Kasumi-1 (cell line): ENCODE data around the gene TPGS2.
A peak's percentile ranks its signal among the peaks of the same experiment; 100 is the strongest.
"Not testable (repeated sequence)": the region's sequence is repeated elsewhere in the genome, so short reads cannot be mapped to it uniquely, and the experiment has no call there.

ENCODE experiments used
- DNase-seq, 2 experiments: peaks; one replicate each; lab custom pipeline; 2025; lab: John Stamatoyannopoulos, UW

The TPGS2 gene

DNA sequence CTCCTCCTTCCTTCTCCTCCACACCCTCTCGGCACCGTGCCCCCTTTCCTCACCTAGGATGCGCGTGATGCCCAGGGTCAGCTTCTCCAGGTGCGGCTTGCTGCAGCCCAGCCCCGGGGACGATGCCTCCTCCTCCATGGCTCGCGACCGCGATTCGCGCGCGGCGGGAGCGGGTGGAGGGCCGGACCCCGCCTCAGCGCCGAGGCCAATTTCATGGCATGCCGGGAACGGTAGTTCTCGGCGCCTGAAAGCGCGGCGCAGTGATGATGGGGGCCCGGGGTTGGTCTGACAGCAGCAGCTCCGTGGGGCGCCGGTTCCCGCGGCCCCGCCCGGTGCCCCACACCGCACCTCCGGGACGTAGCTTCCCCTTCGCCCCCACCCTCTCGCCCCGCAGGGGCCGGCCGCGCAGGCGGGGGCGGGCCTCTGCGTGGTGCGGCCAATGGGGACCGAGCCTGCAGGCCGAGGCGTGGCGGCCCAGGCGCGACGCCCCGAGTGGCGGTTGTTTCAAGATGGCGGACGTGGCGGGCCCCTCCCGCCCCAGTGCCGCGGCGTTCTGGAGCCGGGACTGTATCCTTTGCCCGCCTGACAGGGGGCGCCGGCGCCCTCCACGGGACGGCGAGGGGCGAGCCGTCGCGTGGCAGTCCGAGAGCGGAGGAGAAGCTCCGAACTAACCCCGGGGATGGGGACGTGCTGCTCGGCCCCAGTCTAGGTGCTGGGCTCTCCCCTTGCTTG is at the start of gene TPGS2, which contains the start of gene KIAA1328:
Gene TPGS2, minus strand, starts transcription at position 373 of the 732 bp plus-strand sequence. Its CDS starts 235 bp downstream, at position 138.
Gene KIAA1328, plus strand, starts transcription at position 498 of the 732 bp plus-strand sequence. Its CDS starts 12 bp downstream, at position 510.
- DNase-seq: peak; percentile 82 to 87

GRCh38 chr18:36873826-36874225 is 45.0 kb upstream of the TPGS2 start:
- DNase-seq: not testable (repeated sequence)

DNA sequence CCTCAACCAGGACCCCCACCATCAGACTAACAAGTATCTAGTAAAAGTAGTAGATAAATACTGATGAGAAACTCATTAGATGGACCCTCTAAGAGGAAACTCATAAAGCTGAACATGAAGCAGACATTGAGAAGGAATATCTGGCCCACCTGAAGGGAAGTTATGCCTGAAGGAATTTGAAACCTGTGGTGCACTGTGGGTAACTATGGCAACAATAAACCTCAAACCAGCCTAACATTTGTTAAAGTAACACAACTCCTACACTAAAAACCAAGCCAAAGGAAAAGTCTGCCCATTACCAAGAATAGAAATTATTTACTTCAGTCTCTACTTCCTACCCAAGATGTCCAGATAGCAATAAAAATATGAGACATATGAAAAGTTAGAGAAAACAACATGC is 43.5 kb upstream of the TPGS2 start:
- DNase-seq: no peak

- DNase-seq: no peak
Measured at GRCh38 chr18:36871801-36872200, 43.0 kb upstream of the TPGS2 start.

- no peak for DNase-seq
Measured at GRCh38 chr18:36867056-36867455, 38.3 kb upstream of the TPGS2 start.

- no peak for DNase-seq
Measured at GRCh38 chr18:36862182-36862581, 33.4 kb upstream of the TPGS2 start.

GRCh38 chr18:36856815-36857214 is 28.0 kb upstream of the TPGS2 start:
- DNase-seq: no peak

DNA sequence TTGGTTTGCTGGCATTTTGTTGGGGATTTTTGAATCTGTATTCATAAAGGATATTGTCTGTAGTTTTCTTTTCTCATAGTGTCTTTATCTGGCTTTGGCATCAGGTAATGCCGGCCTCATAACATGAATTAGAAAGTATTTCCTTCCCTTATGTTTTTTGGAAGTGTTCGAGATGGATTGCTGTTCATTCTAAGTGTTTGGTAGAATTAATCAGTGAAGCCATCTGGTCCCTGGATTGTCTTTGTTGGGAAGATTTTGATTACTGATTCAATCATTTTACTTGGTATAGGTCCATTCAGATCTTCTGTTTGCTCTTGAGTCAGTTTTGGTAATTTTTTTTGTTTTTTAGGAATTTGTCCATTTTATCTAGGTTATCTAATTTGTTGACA is 22.4 kb upstream of the TPGS2 start:
- no peak for DNase-seq

DNA sequence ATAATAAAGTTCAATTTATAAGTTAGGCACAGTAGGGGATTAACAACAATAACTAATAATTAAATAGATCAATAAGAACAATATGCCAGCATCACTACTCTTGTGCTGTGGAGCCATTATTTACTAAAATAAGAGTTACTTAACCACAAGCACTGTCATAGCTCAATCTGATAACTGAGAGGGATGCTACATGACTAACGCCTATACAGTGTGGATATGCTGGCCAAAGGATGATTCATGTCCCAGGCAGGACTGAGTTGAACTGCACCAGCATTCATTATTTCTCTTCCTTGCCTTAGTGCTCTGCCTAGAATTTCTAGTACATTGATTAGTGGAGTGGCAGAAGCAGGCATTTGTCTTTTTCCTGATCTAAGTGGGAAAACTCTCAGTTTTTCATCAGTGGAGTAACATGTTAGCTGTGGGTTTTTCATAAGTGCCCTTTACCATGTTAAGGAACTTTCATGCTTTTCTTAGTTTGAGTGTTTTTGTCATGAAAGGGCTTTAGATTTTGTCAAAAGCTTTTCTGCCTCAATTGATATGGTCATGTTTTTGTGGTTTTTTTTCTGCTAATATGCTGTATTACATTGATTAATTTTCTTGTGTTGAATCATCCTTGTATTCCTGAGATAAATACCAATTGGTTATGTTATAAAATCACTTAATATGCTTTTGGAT is 21.9 kb upstream of the TPGS2 start:
- no peak for DNase-seq

DNA sequence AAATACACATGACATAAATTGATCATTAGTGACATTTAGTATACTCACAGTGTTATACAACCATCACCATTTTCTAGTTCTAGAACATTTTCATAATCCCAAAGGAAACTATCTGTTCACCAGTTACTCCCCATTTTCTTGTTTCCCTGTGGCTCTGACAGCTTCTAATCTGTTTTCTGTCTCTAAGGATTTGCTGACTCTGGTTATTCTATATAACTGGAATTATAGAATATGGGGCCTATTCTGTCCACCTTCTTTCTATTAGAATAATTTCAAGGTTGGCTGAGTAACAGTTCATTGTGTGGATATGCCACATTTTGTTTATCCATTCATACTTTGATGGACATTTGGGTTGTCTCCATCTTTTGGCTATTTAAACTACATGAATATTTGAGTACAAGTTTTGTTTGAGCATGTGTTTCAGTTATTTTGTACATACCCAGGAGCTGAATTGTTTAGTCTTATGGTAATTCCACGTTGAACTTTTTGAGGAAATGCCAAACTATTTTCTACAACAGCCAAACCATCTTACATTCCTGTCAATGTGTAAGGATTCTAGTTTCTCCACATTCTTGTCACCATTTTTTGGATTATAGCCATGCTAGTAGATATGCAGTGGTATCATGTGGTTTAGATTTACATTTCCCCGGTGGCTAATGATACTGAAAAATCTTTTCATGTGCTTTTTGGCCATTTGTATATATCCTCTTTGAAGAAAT is 20.6 kb upstream of the TPGS2 start:
- no peak for DNase-seq

- no peak for DNase-seq
Measured at GRCh38 chr18:36848609-36849008, 19.8 kb upstream of the TPGS2 start.

DNA sequence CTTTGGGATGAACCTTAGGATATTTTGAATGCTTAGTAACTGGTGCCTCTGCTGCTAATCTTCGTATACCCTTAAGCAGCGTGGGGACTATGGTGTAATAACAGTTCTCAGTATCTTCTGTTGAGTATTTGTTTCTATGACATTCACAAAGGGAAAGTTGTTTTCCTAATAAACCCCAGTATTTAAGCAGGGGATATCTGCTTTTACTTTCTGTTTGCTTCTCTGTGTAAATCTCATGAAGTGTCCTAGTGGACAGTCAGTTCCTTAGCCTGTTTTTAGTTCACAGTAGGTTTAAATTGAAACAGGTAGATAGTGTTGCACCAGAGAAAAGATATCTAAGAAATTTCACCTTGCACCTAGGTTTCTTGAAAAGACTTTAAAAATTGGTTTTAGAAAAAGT is 15.0 kb upstream of the TPGS2 start:
- DNase-seq: no peak

- DNase-seq: no peak
Measured at GRCh38 chr18:36843199-36843598, 14.4 kb upstream of the TPGS2 start.

- DNase-seq: no peak
Measured at GRCh38 chr18:36839835-36840234, 11.0 kb upstream of the TPGS2 start.

- DNase-seq: no peak
Measured at GRCh38 chr18:36835927-36836326, 7.1 kb upstream of the TPGS2 start.

DNA sequence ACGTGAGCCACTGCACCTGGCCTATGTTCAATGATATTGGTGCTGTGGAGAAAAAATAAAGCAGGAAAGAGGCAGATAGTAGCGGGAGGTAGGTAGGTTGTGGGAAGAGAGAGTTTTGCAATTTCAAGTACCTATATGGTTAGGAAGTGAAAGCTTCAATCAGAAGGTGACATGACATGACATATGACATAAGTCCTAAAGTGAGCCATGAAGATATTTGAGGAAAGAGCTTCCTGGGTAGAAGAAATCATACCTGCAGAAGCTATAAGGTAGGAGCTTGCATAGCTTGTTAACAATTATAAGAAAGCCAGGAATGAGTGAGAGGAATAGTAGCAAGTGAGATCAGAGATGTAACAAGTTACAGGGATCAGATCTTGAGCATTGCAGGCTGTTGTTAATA is 4.3 kb upstream of the TPGS2 start:
- no peak for DNase-seq

GRCh38 chr18:36831139-36831538 is 2.3 kb upstream of the TPGS2 start:
- no peak for DNase-seq

GRCh38 chr18:36830158-36830495 is 1.3 kb upstream of the TPGS2 start:
- no peak for DNase-seq

DNA sequence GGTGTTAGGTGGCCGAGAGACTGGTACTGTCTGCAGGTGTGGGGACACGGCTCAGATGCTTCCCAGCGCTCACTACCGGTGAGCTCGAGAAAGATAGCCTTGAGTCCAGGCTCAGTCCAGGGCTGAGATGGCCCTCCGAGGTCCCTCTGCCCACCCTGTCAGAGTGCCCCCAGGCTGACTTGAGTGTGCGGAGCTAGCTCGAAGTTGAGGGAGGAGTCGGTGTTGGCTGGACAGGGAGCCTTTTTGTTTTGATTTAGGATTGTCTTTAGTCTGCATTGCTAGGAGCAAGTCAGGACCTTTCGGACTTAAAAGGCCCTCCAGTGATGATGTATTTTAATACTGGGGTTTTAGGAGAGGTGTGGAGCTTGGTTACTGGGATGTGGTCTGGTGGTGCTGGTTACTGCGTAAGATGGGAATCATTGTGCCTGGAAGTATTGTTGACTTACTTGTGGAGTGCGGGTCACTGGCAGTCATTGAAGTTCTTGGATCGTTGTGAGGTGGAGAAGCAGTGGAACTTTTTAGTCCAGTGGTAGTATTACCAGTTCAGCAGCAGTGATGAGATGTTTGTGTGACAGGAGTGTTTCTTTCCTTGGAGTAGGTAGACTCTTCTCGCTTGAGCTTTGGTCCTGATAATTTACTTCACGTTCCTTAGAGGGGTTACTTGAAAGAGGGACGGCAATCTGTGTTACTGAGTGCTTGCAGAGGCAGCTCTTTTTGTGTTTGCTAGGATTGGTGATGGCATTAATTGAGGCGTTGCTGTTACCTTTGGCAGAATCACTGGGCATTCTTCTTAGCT is 758 bp upstream of the TPGS2 start:
- DNase-seq: peak; percentile 43 to 61

DNA sequence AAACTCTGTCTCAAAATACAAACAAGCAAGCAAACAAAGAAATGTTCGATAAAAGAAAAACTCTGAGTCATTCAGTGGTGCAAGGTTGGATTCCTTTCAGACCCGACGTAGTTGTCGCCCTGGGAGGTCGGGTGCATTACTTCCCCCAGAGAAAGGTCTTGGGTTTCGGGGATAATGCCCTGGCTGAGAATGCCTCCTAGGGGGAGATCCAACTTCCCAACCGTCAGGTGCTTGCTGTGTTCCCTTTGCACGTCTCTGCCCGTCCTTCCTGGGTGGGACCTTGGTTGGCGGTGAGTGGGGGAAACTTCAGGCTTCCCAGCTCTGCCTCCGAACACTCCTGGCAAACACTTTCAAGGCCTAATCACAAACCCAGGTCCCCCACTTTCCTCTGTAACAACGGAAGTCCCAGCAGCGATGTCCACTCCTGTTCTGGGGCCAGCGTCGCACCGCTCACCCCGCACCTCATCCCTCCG is 609 bp downstream of the TPGS2 start:
- DNase-seq: peak; percentile 42 to 55

- DNase-seq: no peak
Measured at GRCh38 chr18:36826556-36826955, 2.2 kb downstream of the TPGS2 start.

DNA sequence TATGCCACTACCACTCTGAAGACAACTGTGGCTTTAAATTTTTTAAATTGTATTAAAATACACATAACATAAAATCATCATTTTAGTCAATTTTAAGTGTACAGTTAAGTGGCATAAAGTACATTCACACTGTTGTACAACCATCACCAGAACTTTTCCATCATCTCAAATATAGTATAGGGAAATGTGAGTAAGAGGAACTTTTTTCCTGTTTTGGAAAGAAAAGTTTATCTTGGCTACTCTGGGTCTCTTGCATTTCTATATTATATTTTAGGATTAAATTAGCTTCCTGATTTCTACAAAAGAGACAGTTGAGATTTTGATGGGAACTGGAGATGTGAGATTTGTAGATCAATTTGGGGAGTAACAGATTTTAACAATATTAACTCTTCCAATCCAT is 3.3 kb downstream of the TPGS2 start:
- no peak for DNase-seq
